D341Med (cell line): ENCODE results near the gene NFATC2.
A peak's percentile ranks its signal among the peaks of the same experiment; 100 is the strongest.
"Not testable (repeated sequence)": the region's sequence is repeated elsewhere in the genome, so short reads cannot be mapped to it uniquely, and the experiment has no call there.

Experiments used
- DNase-seq: peaks from one replicate; pipeline ENCODE4 v3.0.0; 2012; ENCODE audit warnings: low spot score

The NFATC2 gene

GRCh38 chr20:51470499-51470820, 72.1 kb downstream of the NFATC2 start:
- no peak for DNase-seq

DNA sequence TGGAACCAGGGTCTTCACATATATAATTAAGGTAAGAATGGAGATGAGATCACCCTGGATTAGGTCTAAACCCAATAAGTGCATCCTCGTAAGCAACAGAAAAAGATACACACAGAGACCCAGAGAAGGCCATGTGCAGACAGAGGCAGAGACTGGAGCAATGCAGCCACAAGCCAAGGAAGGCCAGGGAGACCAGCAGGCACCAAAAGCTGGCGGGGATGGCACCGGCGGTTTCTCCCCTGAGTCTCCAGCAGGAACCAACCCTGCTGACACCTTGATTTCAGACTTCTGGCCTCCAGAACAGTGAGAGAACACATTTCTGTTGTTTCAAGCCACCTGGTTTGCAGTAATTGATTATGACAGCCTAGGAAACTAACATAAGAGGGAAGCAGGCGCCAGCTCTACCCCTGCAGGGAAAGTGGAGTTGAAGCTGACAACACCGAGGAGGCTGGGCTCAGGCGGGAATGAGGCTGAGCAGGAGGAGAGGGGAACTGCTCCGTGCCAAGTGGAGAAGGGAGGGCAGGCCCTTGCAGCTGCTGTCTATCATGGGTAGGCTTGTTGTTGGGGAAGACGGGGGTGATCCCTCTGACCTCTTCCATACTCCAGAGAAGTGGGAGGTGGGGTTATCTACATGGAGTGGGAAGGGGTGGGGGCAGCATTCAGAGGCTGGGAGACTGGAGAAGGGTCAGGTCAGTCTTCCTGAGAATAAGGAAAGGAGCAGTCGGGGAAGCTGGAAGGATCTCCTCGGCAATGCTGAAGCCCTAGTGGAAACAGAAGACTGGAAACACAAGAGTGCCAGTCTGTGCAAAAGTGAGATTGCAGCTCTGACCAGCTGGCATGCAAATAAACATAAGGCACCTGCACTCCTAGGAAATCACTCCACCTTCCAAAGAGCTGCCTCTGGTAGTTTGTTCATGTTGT, 72.7 kb downstream of the NFATC2 start:
- no peak for DNase-seq

DNA sequence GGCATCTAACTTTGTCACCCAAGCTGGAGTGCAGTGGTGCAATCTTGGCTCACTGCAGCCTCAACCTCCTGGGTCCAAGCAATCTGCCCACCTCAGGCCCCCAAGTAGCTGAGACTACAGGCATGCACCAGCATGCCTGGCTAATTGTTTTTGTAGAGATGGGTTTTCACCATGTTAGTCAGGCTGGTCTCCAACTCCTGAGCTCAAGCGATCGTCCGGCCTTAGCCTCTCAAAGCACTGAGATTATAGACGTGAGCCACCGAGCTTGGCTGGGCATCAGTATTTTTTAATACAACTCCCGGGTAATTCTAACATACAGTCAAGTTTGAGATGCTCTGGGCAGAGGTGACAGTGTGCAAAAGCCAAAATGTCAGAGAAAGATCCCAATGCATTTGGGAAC, 73.5 kb downstream of the NFATC2 start:
- no peak for DNase-seq

DNA sequence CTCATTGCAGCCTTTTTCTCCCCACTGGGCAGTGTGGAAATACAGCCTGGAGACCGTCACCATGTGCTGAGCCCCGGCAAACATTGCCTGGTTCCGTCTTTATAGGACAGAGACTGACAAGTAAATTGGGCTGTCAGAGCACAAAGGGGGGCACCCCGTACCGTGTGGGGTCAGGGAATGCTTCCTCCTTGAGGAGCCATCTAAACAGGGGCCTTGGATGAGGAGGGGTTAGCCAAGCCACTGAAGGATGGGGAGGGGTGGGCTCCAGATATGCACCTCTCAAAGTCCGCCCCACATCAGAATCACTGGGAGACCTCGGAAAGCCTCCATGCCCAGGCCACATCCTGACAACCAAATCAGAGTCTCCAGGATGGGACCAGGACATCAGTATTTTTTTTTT, 73.9 kb downstream of the NFATC2 start:
- DNase-seq, result no peak

- no peak for DNase-seq
Measured at GRCh38 chr20:51467956-51468626, 74.4 kb downstream of the NFATC2 start.

DNA sequence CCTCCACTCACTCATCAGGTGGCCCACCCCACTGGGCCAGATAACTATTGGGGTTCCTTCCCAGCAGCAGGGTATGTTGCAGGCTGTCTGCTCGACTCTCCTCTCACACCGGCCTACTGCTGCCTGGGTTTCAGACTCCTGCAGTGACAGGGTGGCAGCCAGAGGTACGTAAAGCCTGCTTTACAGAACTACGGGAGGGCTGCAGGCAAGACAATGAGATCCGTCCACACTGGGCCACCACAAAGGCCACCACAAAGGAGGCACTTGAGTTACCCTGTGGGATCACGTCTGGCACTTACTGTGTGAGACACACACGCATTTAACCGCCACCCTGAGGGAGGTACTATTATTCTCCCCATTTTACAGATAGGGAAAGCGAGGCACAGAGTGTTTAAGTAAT, 78.5 kb downstream of the NFATC2 start:
- DNase-seq, result no peak

DNA sequence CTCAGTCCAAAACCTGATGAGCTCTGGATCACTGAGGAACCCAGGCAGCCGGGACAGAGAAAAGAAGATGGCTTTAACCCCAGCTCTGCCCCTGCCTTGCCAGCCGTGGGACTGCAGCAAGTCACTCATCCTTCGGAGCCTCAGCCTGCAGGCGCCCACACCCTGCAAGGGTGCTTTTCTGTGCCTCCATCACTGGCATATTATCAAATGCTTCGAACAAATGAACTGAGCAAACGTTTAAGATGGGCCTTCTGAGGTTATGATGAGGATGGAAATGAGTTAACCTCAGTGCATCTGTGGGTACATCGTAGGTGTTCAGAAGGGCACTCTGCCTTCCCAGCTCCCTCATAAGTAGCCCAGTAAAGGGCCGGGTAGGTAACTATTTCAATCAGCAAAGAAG, 79.0 kb downstream of the NFATC2 start:
- no peak for DNase-seq

DNA sequence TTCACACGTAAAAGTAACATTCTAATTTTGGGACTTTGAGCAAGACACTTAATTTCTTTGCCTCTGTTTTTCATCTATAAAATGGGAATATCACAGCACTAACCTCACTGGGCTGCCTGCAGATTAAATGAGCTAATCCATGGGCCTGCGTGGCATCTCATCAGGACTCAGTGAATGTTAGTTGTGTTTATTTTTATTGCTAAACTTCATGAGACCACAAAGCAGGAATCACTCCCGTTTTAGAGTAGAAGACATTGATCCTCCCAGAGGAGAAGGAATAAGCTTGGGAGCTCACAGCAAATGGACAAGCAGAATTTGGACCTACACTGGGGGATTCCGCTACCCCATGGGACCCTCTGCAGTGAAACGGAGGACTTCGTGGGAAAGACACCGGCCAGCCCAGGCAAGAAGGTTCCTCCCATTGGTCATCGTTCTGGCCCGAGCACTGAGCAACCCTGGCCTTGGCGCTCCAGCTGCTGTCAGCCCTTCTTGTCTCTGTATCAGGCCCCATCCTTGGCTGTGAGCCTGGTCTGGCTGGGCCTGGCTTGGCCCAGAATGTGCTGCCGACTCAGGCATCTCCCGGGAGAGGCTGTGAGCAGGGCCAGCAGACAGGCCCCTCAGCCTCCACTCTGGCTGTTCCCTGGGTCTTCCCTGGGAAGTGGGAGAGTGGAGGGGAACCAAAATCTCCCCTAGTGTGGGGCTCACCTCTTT, 79.8 kb downstream of the NFATC2 start:
- DNase-seq, result no peak

GRCh38 chr20:51461846-51462245, 80.7 kb downstream of the NFATC2 start:
- not testable (repeated sequence) for DNase-seq

DNA sequence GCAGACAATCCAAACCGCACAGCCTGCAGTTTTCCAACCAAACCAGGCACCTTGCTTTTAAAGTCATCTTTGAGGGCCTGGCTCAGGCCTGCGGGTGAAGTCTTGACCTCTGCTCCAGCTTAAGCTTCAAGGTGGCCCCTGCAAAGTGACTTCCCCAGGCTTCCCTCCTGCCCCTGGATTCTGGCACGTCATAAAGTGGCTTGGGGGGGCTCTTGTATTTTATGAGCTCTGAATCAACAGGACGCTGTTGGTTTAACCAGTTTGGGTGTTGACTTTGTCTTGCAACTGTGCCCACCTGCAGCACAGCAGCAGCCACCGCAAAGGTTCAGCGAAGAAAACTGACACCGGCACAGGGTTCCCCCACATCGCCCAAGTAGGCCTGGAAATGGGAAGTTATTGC, 81.2 kb downstream of the NFATC2 start:
- DNase-seq, result no peak

DNA sequence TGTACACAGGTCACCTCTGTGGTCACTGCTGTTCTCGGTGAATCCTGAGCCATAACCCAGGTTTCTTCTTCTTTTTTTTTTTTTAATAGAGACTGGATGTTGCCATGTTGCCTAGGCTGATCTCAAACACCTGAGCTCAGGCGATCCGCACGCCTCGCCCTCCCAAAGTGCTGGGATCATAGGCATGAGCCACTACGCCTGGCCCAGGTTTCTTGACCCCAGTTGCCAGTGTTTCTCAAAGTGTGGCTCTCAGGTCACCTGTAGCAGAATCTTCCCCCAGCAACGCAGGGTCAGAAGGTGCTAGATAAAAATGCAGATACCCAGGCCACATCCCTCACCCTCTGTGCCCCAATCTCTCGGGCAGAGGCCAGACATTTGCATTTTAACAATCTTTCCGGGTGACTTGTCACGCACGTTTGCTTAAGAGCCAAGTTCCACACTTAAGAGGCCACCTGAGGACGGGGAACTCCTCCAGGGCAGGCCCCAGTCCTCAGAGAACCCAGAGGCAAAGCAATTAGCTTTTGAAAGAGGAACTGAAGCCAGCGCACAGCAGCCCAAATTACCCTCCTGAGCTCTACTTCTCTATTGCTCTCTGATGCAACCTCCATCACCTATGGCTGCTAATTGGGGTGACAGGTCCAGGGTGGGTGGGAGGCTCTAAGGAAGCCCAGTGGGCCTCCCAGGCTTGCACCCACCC, 81.8 kb downstream of the NFATC2 start:
- no peak for DNase-seq

GRCh38 chr20:51460163-51460562, 82.4 kb downstream of the NFATC2 start:
- DNase-seq, result no peak

GRCh38 chr20:51458751-51459439, 83.6 kb downstream of the NFATC2 start:
- no peak for DNase-seq

GRCh38 chr20:51457533-51457932, 85.0 kb downstream of the NFATC2 start:
- DNase-seq, result no peak

DNA sequence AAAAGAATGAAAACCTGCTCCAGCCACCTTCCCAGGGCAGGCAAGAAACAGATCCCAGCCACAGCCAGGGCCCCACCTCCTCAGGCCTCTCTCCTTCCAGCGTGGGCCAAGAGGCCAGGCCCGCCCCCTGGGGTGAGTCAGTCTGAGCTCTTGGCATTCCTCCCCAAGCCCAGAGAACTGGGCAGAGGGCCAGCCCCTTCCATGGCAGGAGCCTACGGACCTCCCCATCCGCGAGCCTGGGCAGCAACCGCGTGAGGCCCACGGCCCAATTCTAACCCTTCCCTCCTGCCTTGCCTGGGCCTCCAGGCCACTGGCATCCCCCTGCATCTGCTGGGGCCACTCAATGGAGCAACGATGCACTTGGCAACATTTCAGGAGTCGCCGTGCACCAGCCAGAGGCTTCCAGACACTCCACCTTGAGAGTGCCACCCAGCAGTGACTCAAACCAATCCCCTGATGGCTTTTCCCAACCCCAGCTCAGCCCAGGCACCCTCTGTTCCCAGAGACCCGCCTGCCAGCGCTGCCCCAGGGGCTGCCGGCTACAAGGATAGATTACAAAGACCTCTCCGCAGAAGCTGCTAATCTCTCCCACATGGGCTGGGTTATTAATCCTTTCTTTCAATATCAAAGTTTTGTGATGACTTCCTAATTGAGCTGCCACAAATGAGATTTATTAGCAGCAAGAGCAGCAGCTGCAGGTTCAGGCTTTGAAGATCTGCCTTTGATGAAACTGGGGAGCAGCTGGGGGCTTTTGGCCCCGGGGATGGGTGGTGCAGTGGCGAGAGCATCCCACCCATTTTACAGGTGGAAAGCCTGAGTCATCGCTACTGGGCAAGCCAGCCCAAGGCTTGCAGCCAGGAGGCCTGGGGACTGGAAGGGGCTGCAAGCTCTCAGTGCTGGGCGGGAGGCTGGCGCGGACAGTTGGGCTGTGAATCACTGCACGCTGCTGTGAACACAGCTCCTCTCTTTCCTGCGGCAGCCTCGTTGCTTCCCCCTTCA, 85.7 kb downstream of the NFATC2 start:
- peak; percentile 54 for DNase-seq

DNA sequence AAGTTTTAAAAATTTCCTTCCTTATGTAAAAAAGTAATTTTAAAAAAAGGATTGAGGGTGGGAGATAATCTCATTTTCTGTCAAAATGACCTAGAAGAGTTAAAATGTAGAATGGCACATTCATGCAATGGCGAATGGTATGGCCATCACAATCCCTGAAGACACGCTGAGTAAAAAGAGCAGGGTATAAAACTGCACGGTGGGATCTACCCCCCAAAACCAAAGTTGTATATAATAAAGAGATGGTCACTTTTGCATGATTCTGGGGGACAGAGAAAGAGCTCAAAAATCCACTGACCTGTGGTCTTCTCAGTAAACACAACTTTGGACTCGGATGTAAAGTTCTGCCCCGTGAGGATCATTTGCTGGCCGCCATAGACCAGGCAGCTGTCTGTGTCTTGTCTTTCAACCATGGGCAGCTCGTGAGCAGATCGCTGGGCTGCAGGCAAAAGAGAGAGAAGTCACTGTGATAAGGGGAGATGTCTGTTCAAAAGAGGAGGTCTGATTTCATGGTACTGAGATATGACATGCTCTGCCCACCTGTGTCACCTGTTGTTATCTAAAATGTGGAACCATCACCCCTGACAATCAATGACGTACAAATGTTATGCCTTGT, 88.2 kb downstream of the NFATC2 start:
- no peak for DNase-seq

DNA sequence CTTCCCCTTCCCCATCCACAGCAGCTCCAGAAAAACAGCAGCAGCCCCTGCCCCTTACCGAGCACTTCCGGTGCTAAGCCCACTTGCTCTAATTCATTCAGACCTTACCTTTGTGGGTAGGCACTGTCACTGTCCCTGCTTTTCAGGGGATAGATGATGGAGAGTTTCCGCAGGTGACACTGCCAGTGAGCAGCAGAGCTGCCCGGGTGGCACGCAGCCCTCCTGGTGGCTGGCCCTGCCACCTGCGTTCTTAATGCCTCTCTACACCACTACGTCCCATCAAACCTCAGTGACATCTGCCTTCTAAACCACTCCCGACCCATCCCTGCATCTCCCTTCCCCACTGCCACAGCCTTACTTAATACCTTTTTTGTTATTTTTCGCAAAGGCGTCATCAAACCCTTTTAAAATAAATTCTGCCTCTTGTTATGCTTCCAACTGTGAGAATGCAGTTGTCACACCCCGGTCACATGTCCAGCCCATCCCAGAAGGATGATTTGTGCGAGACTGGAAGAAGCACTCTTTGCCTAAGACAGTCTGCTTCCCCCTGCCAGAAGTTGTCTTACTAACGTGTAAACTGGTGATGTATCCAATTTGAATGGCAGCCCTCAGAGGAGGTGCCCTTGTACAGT, 89.7 kb downstream of the NFATC2 start:
- DNase-seq, result no peak

DNA sequence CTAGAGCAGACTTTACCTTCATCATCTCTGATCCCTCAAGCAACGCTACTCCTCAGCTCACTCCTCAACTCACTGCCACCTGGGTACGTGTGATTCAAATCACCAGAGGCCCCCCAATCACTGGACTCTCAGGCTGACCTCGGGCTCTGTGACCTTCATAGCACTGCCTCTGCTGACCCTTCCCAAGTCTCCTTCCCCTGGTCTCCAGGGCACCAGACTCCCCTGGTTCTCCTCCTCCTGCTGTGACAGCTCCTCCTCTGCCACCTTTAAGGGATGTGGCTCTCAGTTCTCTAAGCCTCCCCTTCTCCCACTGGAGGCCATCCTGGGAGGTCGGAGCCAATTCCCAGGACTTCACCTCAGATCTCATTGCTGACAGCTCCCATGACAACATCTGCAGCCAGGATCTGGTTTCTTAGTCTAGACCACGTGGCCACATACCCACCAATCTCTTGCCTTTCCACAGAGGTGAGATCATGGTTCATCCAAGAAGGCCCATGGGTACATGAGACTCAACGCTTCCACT, 90.4 kb downstream of the NFATC2 start:
- no peak for DNase-seq

GRCh38 chr20:51451484-51451883, 91.0 kb downstream of the NFATC2 start:
- DNase-seq, result no peak
